GM12865 (cell line): ENCODE data around the gene SLC6A13.

Source experiments
- DNase-seq: peaks from one replicate; pipeline ENCODE4 v3.0.0; 2010; ENCODE audit warnings: low read depth
- H3K4me3 ChIP-seq: 2 replicates; pipeline ENCODE4 v1.5.1; 2011; ENCODE audit warnings: mild to moderate bottlenecking, low read depth, low read length, control low read depth
- TF ChIP-seq, protein P1 (sequence below): IDR thresholded peaks from 2 replicates; pipeline ENCODE4 v1.5.1; 2011; ENCODE audit warnings: low read length, control low read depth, low read depth, inconsistent platforms; ENCODE audit not compliant: insufficient read depth; ENCODE audit errors: missing control alignments

The SLC6A13 gene

DNA sequence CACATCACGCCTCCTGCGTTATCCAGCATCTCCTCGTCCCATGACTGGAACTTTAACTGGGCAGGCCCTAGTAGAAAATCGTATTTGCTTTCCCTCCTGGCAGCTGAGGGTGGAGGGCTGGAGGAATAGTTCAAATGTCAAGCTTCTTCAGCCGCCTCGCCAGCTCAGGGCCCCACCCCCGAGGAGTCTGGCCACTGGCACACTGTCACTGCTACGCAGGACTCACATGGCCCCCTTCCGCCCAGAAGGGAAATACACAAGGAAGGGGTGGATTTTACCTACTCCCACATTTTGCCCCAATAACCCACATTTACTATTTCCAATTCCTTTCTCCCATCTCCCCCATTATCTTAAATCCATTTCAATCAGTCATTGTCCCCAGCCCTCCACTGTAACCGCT is 8.6 kb downstream of the SLC6A13 start:
- H3K4me3 ChIP-seq: no peak overlapping the region
- TF ChIP-seq, protein P1, sequence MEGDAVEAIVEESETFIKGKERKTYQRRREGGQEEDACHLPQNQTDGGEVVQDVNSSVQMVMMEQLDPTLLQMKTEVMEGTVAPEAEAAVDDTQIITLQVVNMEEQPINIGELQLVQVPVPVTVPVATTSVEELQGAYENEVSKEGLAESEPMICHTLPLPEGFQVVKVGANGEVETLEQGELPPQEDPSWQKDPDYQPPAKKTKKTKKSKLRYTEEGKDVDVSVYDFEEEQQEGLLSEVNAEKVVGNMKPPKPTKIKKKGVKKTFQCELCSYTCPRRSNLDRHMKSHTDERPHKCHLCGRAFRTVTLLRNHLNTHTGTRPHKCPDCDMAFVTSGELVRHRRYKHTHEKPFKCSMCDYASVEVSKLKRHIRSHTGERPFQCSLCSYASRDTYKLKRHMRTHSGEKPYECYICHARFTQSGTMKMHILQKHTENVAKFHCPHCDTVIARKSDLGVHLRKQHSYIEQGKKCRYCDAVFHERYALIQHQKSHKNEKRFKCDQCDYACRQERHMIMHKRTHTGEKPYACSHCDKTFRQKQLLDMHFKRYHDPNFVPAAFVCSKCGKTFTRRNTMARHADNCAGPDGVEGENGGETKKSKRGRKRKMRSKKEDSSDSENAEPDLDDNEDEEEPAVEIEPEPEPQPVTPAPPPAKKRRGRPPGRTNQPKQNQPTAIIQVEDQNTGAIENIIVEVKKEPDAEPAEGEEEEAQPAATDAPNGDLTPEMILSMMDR: no peak
- DNase-seq: no peak

DNA sequence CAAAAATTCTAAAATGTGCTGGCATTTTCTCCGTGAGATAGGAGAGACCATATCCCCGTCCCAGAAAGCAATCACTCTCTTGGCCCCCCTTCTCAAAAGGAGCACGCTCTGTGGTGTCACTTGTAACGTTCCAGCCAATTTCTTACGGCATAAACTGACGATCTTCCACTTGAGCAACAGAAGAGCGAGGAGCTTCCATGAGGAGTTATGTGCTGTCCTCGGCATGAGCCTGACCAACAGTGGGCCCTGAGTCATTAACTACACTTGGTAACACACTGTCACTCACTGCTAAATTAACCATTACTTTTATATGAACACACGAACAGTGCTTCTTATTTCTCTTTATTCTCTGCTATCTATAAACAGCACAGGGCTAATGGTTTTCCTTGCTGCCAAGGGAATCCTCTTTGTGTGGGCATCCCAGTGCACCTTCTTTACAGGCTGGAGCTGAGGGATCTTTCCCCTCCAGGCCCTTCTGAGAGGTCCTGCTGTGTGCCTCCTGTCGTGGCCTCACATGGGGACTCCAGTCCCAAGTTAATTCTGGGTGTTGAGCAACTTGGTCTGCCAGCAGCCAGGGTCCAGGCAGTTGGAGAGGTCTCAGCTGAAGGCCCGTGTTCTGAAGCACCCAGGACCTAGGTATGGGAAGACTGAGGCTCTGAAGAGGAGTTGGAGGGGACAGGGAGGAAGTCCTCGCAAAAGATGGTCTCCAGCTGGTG is 9.4 kb downstream of the SLC6A13 start:
- no peak for DNase-seq
- TF ChIP-seq, protein P1: no peak

DNA sequence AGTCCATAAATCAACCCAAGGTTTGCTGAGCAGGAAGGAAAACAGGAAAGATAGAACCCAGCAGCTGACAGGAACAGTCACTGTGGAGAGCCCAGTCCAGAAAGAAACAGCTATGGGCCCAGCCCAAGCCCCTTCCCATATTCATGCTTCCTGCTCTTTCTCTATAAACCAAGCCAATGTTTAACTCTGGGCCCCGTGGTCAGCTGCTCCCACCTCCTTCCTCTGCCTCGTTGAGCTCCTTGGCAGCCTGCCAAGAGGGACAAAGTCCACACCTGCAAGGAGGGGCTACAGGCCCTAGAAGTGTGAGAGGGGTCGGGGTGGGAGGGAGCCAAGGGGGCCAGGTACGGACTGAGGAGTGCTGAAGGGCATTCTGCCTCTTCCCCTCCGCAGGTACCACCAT is 10.0 kb downstream of the SLC6A13 start:
- no peak for DNase-seq
- TF ChIP-seq, protein P1: no peak
- no peak overlapping the region for H3K4me3 ChIP-seq

More for the DNA sequence above, 9.4 kb downstream of the SLC6A13 start:
- no peak overlapping the region for H3K4me3 ChIP-seq

DNA sequence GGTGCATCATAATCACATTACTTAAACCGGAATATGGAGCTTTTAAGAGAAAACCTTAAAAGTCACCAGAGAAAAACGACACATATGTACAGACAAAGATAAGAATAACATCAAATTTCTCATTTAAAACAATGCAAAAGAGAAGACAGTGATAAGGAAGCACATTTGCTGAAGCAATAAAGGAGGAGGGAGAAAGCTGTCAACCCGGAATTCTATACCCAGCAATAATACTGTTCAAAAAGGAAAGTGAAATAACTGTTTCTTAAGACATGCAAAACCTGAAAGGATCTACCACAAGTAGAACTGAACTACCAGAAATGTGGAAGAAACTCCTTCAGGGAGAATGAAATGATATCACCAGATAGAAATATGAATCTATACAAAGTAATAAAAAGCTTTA is 15.4 kb downstream of the SLC6A13 start:
- no peak overlapping the region for H3K4me3 ChIP-seq
- no peak for DNase-seq
- TF ChIP-seq, protein P1: no peak

DNA sequence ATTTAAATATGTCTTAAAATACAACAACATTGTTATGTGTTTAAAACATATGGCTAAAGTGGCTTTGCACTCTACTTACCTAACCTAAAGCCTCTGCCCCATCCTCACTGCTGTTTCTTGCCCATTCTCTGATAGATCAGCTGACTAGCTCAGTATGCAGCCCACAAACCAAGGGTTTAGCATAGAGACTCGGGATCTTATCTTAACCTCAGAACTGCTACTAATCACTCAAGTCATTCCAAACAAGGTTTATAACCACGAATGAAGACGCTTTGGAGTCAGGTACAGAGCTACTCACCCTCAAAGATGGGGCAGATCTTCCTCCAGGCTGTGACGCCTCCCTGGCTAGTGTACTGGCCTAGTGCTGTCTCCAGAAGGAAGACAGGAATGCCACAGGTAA is 19.3 kb downstream of the SLC6A13 start:
- no peak overlapping the region for H3K4me3 ChIP-seq
- TF ChIP-seq, protein P1: no peak

DNA sequence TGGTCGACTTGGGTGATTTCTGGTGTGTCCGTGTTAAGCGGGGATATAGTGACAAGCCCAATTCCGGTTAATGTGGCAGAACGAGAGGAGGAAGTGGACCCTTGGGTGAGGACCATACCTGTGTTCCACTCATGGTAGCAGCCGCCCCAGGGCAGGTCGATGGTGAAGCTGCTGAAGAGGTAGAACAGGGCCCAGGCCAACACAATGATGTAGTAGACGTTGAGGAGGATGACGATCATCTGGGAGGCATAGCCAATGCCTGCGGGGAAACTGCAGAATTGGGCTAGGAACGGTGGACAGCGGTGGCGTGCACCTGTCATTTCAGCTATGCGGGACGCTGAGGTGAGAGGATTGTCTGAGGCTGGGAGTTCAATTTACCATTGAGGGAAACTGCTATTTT is 20.1 kb downstream of the SLC6A13 start:
- DNase-seq: no peak
- TF ChIP-seq, protein P1: no peak
- no peak overlapping the region for H3K4me3 ChIP-seq

More for the DNA sequence above, 19.3 kb downstream of the SLC6A13 start:
- no peak for DNase-seq

DNA sequence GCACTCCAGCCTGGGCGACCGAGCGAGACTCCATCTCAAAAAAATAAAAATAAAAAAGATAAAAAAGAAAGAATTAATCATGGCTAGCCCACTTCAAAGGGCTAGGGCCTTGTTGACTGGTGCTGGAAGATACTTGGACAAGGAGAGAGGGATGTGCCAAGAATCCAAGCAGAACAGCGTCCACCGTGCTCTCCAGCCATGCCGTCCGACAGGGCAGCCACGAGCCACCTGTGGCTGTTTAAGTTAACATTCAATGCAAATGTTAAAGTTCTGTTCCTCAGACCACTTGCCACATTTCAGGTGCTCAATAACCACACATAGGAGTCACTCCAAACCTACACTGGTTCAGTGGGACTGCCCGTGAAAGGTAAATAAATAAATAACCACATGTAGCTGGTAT is 21.4 kb downstream of the SLC6A13 start:
- no peak overlapping the region for H3K4me3 ChIP-seq
- TF ChIP-seq, protein P1: no peak
- no peak for DNase-seq
